ENCODE measurements around the gene ZNF428. TPM values are rescaled to one million over a fixed set of nuclear protein-coding genes. Genes with fewer than 3 reads are reported as not detected.
A peak's percentile ranks its signal among the peaks of the same experiment; 100 is the strongest.
"Not testable (repeated sequence)": the region's sequence is repeated elsewhere in the genome, so short reads cannot be mapped to it uniquely, and the experiment has no call there.

ZNF428 gene
- total RNA-seq, 3 donors from 2014 or later (not counting 1 experiment from before 2014, with no cell fraction given): 36.3 to 50.5 (median 37.6) TPM

DNA sequence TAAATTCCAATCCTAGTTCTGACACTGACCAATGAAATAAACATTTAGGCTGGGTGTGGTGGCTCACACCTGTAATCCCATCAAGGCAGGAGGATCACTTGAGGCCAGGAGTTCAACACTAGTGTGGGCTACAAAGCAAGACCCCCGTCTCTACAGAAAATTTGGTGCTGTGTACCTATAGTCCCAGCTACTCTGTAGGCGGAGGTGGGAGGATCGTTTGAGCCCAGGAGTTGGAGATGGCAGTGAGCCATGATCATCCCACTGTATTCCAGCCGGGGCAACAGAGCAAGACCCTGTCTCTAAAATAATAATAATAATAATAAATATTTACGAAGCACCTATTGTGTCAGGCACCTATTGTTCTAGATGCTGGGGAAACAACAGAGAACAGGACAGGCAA is 30.2 kb downstream of the ZNF428 start:
- H3K36me3 Mint-ChIP-seq: no peaks in the 10 kb centered on the region
- H3K9me3 Mint-ChIP-seq: no peaks in the 10 kb centered on the region
- H3K4me1 ChIP-seq (ENCODE audit: control insufficient read depth, insufficient read depth, low read length): peaks cover 6% of the 10 kb centered on the region
- TF ChIP-seq, protein P1, sequence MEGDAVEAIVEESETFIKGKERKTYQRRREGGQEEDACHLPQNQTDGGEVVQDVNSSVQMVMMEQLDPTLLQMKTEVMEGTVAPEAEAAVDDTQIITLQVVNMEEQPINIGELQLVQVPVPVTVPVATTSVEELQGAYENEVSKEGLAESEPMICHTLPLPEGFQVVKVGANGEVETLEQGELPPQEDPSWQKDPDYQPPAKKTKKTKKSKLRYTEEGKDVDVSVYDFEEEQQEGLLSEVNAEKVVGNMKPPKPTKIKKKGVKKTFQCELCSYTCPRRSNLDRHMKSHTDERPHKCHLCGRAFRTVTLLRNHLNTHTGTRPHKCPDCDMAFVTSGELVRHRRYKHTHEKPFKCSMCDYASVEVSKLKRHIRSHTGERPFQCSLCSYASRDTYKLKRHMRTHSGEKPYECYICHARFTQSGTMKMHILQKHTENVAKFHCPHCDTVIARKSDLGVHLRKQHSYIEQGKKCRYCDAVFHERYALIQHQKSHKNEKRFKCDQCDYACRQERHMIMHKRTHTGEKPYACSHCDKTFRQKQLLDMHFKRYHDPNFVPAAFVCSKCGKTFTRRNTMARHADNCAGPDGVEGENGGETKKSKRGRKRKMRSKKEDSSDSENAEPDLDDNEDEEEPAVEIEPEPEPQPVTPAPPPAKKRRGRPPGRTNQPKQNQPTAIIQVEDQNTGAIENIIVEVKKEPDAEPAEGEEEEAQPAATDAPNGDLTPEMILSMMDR (IDR thresholded peaks at IDR 0.05): no peak
- H3K9me3 ChIP-seq (ENCODE audit: control insufficient read depth, insufficient read depth, low read length): no peaks in the 10 kb centered on the region
- H3K27me3 Mint-ChIP-seq (ENCODE audit: low read depth in 2 of 2): no peaks in the 10 kb centered on the region
- intact Hi-C loops (cut with micrococcal nuclease): no loop called here
- H3K27ac ChIP-seq (ENCODE audit: low read length): no peak overlapping the region
- peak overlapping the region; percentile 63 to 68 for H3K27ac Mint-ChIP-seq
- no peaks in the 10 kb centered on the region for H3K27me3 ChIP-seq (ENCODE audit: control insufficient read depth, insufficient read depth, low read length)
- 96% methylated on average over 4 of the region's 5 CpGs for WGBS (ENCODE audit: insufficient coverage)
- no peak overlapping the region for H3K4me3 Mint-ChIP-seq
- peaks cover 11% of the 10 kb centered on the region for H3K36me3 ChIP-seq (ENCODE audit: control insufficient read depth, insufficient read depth, low read length)
- DNase-seq: no peak
- ATAC-seq: no peak
- H3K4me1 Mint-ChIP-seq: peaks cover 16 to 42% of the 10 kb centered on the region in 2 donors
- no peak overlapping the region for H3K4me3 ChIP-seq (ENCODE audit: low read length)

GRCh38 chr19:43587029-43587428 is 32.4 kb downstream of the ZNF428 start:
- H3K4me3 ChIP-seq (ENCODE audit: low read length); intact Hi-C loops (cut with micrococcal nuclease): not testable (repeated sequence)
- WGBS (ENCODE audit: insufficient coverage): 93% methylated on average over 3 of the region's 3 CpGs

GRCh38 chr19:43586346-43586745 is 33.1 kb downstream of the ZNF428 start:
- H3K9me3 ChIP-seq (ENCODE audit: control insufficient read depth, insufficient read depth, low read length): no peaks in the 10 kb centered on the region
- Mint-ChIP-seq H3K4me1 (peaks cover 10 to 30% of the 10 kb centered on the region in 2 donors), H3K4me3 (no peak overlapping the region), H3K36me3 (no peaks in the 10 kb centered on the region), H3K9me3 (no peaks in the 10 kb centered on the region), H3K27ac (no peak overlapping the region), H3K27me3 (ENCODE audit: low read depth in 2 of 2) (no peaks in the 10 kb centered on the region)
- H3K27me3 ChIP-seq (ENCODE audit: control insufficient read depth, insufficient read depth, low read length): no peaks in the 10 kb centered on the region
- peaks cover 2% of the 10 kb centered on the region for H3K36me3 ChIP-seq (ENCODE audit: control insufficient read depth, insufficient read depth, low read length)
- intact Hi-C loops (cut with micrococcal nuclease): no loop called here
- 79% methylated on average over 2 of the region's 2 CpGs for WGBS (ENCODE audit: insufficient coverage)
- H3K27ac ChIP-seq (ENCODE audit: low read length): no peak overlapping the region
- no peak overlapping the region for H3K4me3 ChIP-seq (ENCODE audit: low read length)
- TF ChIP-seq, protein P1 (IDR thresholded peaks at IDR 0.05): no peak
- ATAC-seq (no peak), DNase-seq (no peak)
- peaks cover 11% of the 10 kb centered on the region for H3K4me1 ChIP-seq (ENCODE audit: control insufficient read depth, insufficient read depth, low read length)

More at GRCh38 chr19:43587029-43587428, 32.4 kb downstream of the ZNF428 start:
- H3K27me3 ChIP-seq (ENCODE audit: control insufficient read depth, insufficient read depth, low read length); H3K9me3 ChIP-seq (ENCODE audit: control insufficient read depth, insufficient read depth, low read length); H3K36me3 ChIP-seq (ENCODE audit: control insufficient read depth, insufficient read depth, low read length); H3K36me3 Mint-ChIP-seq; H3K27me3 Mint-ChIP-seq (ENCODE audit: low read depth in 2 of 2); H3K4me3 Mint-ChIP-seq; H3K27ac Mint-ChIP-seq; H3K9me3 Mint-ChIP-seq; H3K4me1 ChIP-seq (ENCODE audit: control insufficient read depth, insufficient read depth, low read length); DNase-seq; H3K27ac ChIP-seq (ENCODE audit: low read length); ATAC-seq: not testable (repeated sequence)
- H3K4me1 Mint-ChIP-seq: peaks cover 10 to 30% of the 10 kb centered on the region in 2 donors

GRCh38 chr19:43584484-43584883 is 34.9 kb downstream of the ZNF428 start:
- 100% methylated on average over 1 of the region's 1 CpG for WGBS (ENCODE audit: insufficient coverage)
- H3K4me3 Mint-ChIP-seq: no peak overlapping the region
- peaks cover 26% of the 10 kb centered on the region for H3K4me1 ChIP-seq (ENCODE audit: control insufficient read depth, insufficient read depth, low read length)
- no peaks in the 10 kb centered on the region for H3K27me3 Mint-ChIP-seq (ENCODE audit: low read depth in 2 of 2)
- no peak overlapping the region for H3K27ac ChIP-seq (ENCODE audit: low read length)
- no peak for DNase-seq
- no peaks in the 10 kb centered on the region for H3K27me3 ChIP-seq (ENCODE audit: control insufficient read depth, insufficient read depth, low read length)
- H3K9me3 Mint-ChIP-seq: no peaks in the 10 kb centered on the region
- TF ChIP-seq, protein P1 (IDR thresholded peaks at IDR 0.05): no peak
- no peaks in the 10 kb centered on the region for H3K9me3 ChIP-seq (ENCODE audit: control insufficient read depth, insufficient read depth, low read length)
- H3K36me3 Mint-ChIP-seq: no peaks in the 10 kb centered on the region
- intact Hi-C loops (cut with micrococcal nuclease): no loop called here
- H3K4me1 Mint-ChIP-seq: peaks cover 17 to 26% of the 10 kb centered on the region in 2 donors
- H3K4me3 ChIP-seq (ENCODE audit: low read length): no peak overlapping the region
- peak in 2 of 3 donors; percentile 14 to 37 for ATAC-seq
- H3K36me3 ChIP-seq (ENCODE audit: control insufficient read depth, insufficient read depth, low read length): no peaks in the 10 kb centered on the region
- peak overlapping the region; percentile 78 to 84 for H3K27ac Mint-ChIP-seq
